Measurements from ENCODE around the gene FGF8. TPM values are rescaled to one million over a fixed set of nuclear protein-coding genes. Genes with fewer than 3 reads are reported as not detected.

FGF8 gene
- total and polyA plus RNA-seq, 9 of the 15 experiments (the other 6 are each of a cell fraction or from before 2014, with no cell fraction given) = 0.13 to 0.82 (median 0.37) TPM; not detected in 5

GRCh38 chr10:101762736-101763135, 13.2 kb downstream of the FGF8 start:
- Histone ChIP-seq H2AFZ (ENCODE audit: low read depth, low read length) (no peak overlapping the region), H3K79me2 (ENCODE audit: control insufficient read depth, insufficient read depth, low read length) (no peaks in the 10 kb centered on the region), H3K36me3 (ENCODE audit: control insufficient read depth, insufficient read depth, low read length) (no peaks in the 10 kb centered on the region), H3K4me2 (ENCODE audit: insufficient read depth, low read length) (no peak overlapping the region), H3K4me1 (replicated peaks in 1 of 2; ENCODE audit: control insufficient read depth in 2 of 2, insufficient read depth in 2 of 2, low read length in 2 of 2) (peaks cover 0 to 4% of the 10 kb centered on the region in 2 experiments; a peak in 1 of 5 replicates), H3K9me3 (replicated peaks; ENCODE audit: control insufficient read depth, insufficient read depth, low read depth, low read length) (no peaks in the 10 kb centered on the region), H3K4me3 (no peak overlapping the region), H3K27me3 (ENCODE audit: control insufficient read depth in 2 of 2, insufficient read depth in 2 of 2, low read length in 2 of 2) (peaks cover 18 to 68% of the 10 kb centered on the region in 2 experiments; a peak in 4 of 5 replicates), H4K20me1 (replicated peaks; ENCODE audit: control insufficient read depth, insufficient read depth, low read length) (0 out of 2 replicates have a peak, but pooled peaks cover 1% of the 10 kb centered on the region), H3K9me1 (ENCODE audit: control insufficient read depth, insufficient read depth, low read length) (no peaks in the 10 kb centered on the region), H3K27ac (ENCODE audit: extremely low read depth, low read depth, low read length) (no peak overlapping the region), H3K9ac (ENCODE audit: insufficient read depth in 1 of 2, low read depth in 2 of 2, low read length in 2 of 2) (no peak overlapping the region)
- DNase-seq (ENCODE audit: extremely low read depth in 1 of 4, low spot score in 3 of 4) (no peak), FAIRE-seq (no peak), ATAC-seq (no peak)
- intact Hi-C loops (cut with micrococcal nuclease) = no loop called here
- in situ Hi-C loops (cut with MboI) = no loop called here
- POLR2A ChIA-PET = interaction anchor here (1.0 to 1.3 kb wide), 2 partner anchors 10 to 19 kb away, joined by 3 to 8 read pairs; no protein-coding TSS in a partner anchor
- 6% methylated on average over 3 of the region's 5 CpGs for WGBS (ENCODE audit: insufficient coverage, low coverage, missing lambda C conversion rate)
- BruUV-seq (replicated peaks) = no TSS peak
- TF ChIP-seq KLF1 (tag; IDR thresholded peaks at IDR 0.05) = no peak
- CTCF ChIA-PET (ENCODE audit: low intra/inter-chr PET ratio) = no interaction called here

GRCh38 chr10:101761226-101761625, 14.7 kb downstream of the FGF8 start:
- Histone ChIP-seq H4K20me1 (replicated peaks; ENCODE audit: control insufficient read depth, insufficient read depth, low read length) (no peaks in the 10 kb centered on the region), H3K9ac (ENCODE audit: insufficient read depth in 1 of 2, low read depth in 2 of 2, low read length in 2 of 2) (no peak overlapping the region), H3K4me1 (replicated peaks in 1 of 2; ENCODE audit: control insufficient read depth in 2 of 2, insufficient read depth in 2 of 2, low read length in 2 of 2) (no peaks in the 10 kb centered on the region), H3K36me3 (ENCODE audit: control insufficient read depth, insufficient read depth, low read length) (no peaks in the 10 kb centered on the region), H3K4me3 (no peak overlapping the region), H3K9me1 (ENCODE audit: control insufficient read depth, insufficient read depth, low read length) (no peaks in the 10 kb centered on the region), H3K27ac (ENCODE audit: extremely low read depth, low read depth, low read length) (no peak overlapping the region), H3K9me3 (replicated peaks; ENCODE audit: control insufficient read depth, insufficient read depth, low read depth, low read length) (no peaks in the 10 kb centered on the region), H2AFZ (ENCODE audit: low read depth, low read length) (no peak overlapping the region), H3K27me3 (ENCODE audit: control insufficient read depth in 2 of 2, insufficient read depth in 2 of 2, low read length in 2 of 2) (peaks cover 13 to 54% of the 10 kb centered on the region in 2 experiments; a peak in 4 of 5 replicates), H3K79me2 (ENCODE audit: control insufficient read depth, insufficient read depth, low read length) (no peaks in the 10 kb centered on the region), H3K4me2 (ENCODE audit: insufficient read depth, low read length) (no peak overlapping the region)
- POLR2A ChIA-PET = no interaction called here
- CTCF ChIA-PET (ENCODE audit: low intra/inter-chr PET ratio) = no interaction called here
- TF ChIP-seq NR2C1 (IDR thresholded peaks at IDR 0.05) (no peak), NR2C1 (tag; IDR thresholded peaks at IDR 0.05) (no peak)
- FAIRE-seq = no peak
- in situ Hi-C loops (cut with MboI) (no loop called here), intact Hi-C loops (cut with micrococcal nuclease) (no loop called here)
- no peak for ATAC-seq
- WGBS (ENCODE audit: insufficient coverage, low coverage, missing lambda C conversion rate) = 17% methylated on average over 6 of the region's 9 CpGs
- BruUV-seq (replicated peaks) = no TSS peak
- no peak for DNase-seq (ENCODE audit: extremely low read depth in 1 of 4, low spot score in 3 of 4)

Data from K562 (cell line).